Stimulated activated naive CD4-positive, alpha-beta T cell treated with Interleukin-2 at 50 U/mL for 16 hours (primary cell): ENCODE data around the gene USP16.

Source experiments
- DNase-seq: peaks from one replicate; lab custom pipeline; 2025; lab: John Stamatoyannopoulos, UW

Gene USP16

DNA sequence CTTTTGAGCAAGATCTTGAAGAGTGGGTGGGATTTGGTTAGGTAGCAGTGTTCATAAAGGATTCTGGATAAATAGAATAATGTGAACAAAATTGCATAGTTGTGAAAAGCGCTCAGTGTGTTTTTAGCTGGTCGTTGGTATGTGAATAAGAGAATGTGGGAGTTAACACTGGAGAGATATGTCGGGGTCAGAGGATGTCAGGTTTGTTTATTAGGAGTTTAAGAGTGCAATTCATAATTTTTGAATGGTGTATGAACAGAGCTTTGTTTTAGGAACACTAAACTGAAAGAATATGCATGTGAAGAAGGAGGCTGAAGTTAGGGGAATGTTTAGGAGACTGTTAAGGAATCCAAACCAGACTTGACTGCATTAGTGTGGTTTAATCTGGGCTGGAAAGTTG, 9.4 kb downstream of the USP16 start:
- no peak for DNase-seq

DNA sequence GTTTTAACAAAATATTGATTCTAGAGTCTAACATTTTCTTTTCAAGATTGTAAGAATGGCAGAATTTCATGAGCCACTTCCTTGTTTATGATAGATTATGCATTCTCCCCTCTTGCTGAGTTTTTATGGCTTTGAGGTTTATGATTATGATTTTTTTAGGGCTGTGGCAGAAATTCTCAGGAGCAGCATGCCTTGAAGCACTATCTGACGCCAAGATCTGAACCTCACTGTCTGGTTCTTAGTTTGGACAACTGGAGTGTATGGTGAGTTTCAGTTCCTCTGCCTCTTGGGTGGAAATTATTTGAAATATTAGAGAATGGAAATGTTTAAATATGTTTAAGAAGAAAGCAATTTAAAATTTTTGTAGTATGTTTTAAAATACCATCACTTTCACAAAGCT, 10.2 kb downstream of the USP16 start:
- no peak for DNase-seq

- DNase-seq: no peak
These were observed 27.8 kb downstream of the USP16 start for GRCh38 chr21:29052224-29052623.

DNA sequence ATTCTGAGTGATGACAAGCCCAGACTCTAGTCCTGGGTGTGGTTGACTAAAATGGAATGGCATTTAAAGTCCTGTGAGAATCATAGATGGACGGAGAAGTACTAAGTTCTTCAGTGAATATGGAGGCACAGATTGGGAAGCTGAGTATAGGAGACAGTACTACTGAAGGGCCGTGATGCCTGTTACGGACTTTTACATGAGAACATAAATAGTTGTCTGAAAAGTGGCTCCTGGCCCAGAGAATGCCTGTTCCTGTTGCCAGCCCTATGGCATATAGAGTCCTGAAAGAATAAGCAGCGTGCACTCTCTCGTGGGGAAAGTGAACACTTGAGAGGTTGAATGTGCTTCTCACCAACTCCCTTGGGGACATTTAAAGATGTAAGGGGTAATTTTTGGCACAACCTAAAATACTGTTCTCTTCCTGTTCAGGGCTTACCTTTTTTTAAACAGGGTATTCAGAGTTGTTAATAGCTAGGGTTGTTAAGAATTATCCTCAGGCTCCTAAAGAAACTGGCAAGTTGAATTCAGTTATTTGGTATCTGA, 28.6 kb downstream of the USP16 start:
- no peak for DNase-seq

DNA sequence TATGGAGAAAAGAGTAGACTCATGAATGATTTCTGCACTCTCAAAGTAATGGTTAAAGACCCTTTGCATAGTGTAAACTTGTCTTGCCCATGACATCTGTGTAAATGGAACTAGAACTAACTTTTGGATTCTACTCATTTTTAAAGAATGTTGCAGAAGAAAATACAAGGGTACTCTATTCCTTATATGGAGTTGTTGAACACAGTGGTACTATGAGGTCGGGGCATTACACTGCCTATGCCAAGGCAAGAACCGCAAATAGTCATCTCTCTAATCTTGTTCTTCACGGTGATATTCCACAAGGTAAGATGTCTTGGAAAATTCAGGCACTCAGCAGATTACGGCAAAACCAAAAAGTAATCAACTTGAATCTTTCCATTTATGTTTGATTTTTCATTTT, 29.2 kb downstream of the USP16 start:
- DNase-seq: no peak

DNA sequence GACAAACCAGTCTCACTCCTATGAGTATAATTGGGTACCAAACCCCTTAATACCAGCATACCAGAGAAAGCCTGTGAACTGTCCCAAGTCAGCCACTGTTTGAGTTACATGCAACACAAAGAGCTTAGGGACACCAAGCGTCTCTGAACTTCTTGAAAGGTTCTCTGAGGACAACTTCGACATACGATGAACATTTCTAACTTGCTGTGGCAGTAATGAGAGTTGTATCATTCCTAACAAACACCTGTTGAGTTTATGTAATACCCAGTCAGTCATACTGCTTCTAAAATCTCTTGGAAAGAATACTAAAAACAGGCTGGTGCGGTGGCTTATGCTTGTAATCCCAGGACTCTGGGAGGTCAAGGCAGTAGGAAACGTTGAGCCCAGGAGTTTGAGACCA, 30.6 kb downstream of the USP16 start:
- DNase-seq: no peak

DNA sequence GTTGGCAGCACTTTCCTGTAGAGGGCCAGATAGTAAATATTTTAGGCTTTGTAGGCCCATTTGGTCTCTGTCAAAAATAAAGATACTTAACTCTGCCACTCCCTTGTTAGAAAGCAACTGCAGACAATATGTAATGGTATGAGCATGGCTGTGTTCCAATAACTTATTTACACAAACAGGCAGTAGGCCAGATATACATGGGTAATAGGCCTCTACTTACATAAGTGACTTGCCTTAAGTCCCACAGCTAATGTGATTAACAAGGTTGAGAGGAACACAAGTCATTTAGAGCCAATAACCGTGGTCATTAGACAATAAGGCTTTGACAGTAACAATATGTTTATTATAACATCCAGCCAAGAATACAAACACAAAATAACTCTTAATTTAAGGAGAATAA, 31.5 kb downstream of the USP16 start:
- DNase-seq: no peak

- no peak for DNase-seq
These were observed 32.1 kb downstream of the USP16 start for GRCh38 chr21:29056538-29057050.

DNA sequence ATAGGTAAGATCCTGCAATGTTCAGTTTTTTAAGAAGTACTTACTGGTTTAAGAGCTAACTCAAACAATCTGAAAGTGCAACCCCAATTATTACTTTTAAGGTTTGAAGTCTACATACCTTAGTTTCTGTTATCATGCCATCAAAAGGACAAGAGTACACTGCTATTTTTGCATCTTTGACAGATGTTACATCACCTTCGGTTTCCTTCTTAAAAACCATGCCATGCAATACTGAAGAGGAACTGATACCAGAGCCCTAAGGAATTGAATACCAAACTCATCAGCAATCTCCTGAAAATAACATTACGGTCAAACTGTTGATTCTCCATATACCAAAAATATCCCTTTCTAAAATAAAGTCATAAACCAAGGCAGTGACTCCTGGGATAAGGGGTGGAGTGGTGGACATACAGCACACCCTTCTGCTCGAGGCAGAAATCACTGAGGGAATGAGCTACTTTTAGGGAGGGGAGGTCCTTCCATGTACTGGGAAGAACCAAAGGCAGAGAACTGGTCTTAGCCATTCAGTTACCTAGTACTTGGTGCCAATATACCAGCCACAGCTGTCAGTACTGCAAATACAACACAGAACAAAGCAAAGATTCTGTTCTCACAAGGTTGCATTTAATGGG, 40.5 kb downstream of the USP16 start:
- DNase-seq: no peak

GRCh38 chr21:29072873-29073221, 48.4 kb downstream of the USP16 start:
- DNase-seq: no peak

DNA sequence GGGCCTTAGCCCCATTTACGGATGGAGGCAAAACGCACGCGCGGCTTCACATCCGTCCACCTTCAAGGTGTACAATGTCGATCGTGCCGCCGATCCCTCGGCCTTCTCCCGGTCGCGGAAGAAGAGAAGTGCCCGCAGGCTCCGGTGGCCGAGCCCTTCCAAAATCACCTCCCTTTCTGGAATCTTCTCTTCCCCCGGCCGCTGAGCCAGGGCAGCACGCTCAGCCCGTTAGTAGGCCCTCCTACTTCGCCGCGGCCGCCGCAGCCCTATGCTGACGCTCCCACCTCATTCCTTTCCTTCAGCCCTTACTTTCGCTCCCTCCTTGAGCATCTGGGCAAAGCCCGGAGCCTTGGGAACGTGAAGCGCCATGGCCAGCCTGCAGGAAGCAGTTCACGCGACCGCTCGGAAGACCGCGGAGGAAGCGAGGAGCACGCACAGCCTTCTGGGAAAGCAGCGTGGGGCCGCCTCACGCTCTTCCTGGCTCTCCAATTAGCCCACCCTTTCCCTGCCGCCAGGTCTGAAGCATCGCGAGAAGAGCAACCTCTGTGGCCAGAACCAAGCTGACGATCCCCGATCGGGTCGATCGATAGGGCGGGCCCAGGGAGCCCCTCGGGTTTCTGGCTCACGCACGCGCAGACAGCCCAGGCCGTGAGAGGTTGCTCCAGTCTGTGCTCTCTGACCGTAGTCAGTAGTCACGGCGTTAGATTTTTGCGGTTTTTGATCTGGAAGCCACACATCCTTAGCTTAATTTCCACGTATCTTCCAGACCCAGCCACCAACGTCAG, 48.9 kb downstream of the USP16 start, which contains the start of gene CCT8:
Gene CCT8, minus strand, starts transcription at position 427 of the 785 bp plus-strand sequence. Its CDS starts 58 bp downstream, at position 369.
- peak; percentile 99 for DNase-seq

DNA sequence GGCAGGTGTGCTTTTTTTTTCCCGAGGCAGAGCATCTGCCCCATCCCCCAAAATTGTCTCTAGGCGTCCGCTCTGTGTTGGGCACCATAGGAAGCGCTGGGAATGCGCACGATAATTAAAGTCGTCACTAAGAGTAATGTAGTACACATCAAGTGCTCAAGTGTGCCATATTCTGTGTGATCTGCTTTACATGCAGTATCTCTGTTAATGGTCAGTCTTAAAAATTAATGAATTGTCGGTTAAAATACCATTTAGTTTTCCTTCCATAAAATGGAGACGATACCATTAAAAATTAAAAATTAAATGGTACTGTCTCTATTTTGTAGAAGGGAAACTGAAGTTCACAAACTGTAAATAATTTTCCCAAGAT, 49.5 kb downstream of the USP16 start:
- DNase-seq: no peak

DNA sequence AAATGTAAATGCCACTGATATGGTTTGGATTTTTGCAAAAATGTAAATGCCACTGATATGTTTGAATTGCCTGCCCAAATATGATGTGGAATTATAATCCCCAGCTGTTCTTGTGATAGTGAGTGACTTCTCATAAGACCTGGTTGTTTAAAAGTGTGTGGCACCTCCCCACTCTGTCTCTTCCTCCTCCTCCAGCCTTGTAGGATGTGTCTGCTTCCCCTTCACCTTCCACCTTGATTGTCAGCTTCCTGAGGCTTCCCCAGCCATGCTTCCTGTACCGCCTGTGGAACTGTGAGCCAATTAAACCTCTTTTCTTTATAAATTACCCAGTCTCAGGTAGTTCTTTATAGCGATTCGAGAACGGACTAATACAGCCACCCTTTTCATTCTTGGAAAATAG, 50.3 kb downstream of the USP16 start:
- DNase-seq: no peak

- DNase-seq: no peak
These were observed 51.4 kb downstream of the USP16 start for GRCh38 chr21:29075706-29076466.

GRCh38 chr21:29076731-29077640, 52.5 kb downstream of the USP16 start:
- DNase-seq: peak; percentile 77

DNA sequence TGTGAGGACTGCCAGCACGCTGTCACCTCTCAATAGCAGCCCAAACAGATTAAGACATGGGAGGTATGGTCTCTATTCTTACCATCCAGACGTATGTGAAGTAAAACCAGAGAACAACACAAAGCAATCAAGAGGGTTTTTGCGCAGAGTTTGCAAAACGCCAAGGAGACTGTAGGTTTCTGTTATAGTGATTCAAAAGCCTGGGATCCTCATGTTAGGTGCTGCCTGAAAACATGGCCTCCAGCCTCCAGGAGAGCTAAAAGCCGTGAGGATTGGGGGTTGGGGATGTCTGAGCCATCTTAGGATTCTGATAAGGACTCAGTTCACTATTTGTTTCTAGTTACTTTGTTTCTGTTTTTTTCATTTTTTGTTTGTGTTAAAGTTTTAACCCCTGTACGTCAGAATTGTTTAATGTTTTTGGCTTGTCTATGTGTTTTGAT, 53.2 kb downstream of the USP16 start:
- peak; percentile 3 for DNase-seq

DNA sequence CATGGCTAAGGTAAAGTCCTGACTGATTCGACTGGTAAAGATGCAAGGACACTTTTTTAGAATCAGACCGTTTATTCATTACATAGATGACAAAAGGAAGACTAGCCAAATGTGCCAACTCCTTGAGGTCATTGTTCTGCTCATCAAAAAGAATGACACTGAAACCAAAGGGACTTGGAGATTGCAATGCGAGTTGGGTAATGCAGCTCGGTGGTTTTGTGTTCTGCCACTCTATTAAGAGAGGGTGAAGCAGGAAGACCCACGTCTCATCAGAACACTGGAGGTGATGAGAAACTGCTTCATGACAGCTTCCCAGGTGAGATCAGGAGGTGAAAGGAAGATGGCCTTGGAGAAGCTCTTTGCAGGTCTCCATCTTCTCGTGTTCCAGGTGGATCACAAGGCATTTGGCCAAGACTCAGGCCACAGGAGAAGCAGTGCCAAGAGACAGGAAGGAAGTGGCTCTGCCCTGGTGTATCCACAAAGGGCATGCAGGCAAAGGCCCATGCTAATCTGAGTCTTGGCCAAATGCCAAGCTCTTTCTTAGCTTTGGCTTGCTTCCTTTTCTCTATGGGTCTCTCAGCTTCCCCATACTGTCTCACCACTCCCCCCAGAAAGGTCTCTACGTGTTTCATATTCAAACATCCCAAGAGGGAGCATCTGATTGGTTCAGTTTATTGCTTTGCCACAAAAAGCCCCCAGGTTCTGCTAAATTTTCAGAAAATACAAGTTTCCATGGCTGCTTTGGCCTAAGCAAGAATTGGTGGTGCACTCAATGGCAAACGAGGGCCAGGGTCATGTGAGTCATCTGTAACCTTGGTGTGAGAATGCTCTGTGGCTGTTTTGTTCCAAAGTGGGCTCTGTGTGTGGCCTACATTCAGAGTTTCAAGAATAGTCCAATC, 54.6 kb downstream of the USP16 start:
- peak; percentile 21 for DNase-seq

GRCh38 chr21:29080454-29080941, 56.0 kb downstream of the USP16 start:
- no peak for DNase-seq

DNA sequence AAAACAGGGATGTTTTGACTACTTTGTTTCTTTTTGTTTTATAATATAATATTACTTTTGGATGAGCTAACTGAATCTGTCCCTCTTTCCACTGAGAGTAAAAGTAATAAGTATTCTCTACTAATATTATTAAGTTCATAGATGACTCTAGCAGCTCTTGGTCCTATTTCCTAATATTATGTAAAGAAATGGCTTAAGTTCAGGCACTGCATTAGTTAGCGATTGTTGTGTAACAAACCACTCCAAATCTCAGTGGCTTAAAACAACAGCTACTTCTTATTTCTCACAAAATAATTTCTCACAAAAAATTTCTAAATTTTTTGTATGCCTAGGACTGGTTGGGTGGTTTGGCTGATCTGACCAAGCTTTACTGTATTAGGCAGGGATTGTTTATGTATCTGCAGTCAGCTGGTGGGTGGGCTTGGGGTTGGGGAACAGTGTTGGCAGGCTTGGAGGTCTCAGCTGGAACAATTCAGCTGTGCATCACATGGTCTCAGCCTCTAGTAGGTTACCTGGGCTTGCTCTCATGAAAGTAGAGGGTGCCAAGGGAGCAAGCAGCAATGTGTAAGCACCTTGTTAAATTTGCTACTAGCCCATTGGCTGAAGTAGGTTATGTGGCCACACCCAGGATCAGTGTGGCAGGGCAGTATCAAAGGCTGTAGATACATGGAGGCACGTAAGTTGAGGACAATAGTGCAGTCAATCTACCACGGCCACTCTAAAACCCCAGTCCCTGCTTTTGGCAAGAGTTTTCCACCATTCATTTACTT, 57.8 kb downstream of the USP16 start:
- no peak for DNase-seq
